G401 (cell line): ENCODE results near the gene RNF44. TPM values are rescaled to one million over a fixed set of nuclear protein-coding genes. Genes with fewer than 3 reads are reported as not detected.
A peak's percentile ranks its signal among the peaks of the same experiment; 100 is the strongest.

Source experiments
- DNase-seq: peaks from one replicate; pipeline ENCODE4 v3.0.0-alpha.2; 2015; ENCODE audit warnings: low spot score
- in situ Hi-C: cut with HindIII; loops from 2 replicates; pipeline ENCODE4 v1.10.0; 2016; ENCODE audit warnings: low sequenced_read_pairs, mixed read lengths
- total RNA-seq: library from RNA; depleted of rRNA; stranded (reverse); fragments of >200 nt; shearing (Covaris generic); gene quantifications from 2 replicates; pipeline ENCODE4 v1.2.3, GENCODE V29; 2014

Gene RNF44
- total RNA-seq, 1 experiment from 2014 or later = 4.0 TPM

- in situ Hi-C loops = no loop called here
- DNase-seq = peak; percentile 100
These were observed 490 bp upstream of the RNF44 start for GRCh38 chr5:176537554-176538229.

DNA sequence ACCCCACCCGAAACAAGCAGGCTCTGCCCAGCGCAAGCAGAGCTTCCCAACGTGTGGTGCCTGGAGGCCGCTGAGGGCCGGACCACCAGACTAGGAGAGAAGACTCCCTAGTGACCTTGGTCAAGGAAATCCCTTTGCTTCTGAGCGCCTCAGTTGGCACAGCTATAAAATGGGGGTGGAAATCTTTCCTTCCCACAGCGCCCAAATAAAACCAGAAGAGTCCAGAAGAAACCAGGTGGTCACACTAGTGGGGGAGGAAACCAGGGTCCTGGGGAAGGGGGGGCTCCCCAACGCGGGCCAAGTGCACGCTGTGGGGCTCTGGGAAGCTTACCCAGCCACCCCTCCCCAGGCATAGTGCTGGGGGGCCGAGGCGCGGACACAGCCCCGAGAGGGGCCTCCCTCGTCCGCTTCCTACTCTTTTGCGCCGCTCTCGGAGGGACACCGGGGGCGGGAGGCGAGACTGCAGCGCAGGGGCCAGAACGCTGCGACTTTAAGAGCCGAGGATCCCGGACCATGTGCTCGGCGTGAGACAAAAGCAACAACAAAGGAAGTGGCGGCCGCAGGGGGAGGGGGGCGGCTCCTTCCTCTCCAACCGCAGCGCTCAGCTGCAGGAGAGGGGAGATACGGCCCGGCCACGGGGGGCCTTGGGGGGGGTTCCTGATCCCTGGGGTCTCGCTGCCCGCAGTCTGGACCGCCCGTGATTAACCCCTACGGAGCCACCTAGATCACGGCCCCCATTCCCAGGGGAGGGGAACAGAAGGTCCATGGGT is 885 bp downstream of the RNF44 start:
- DNase-seq = peak; percentile 78
- in situ Hi-C loops = no loop called here

- DNase-seq = peak; percentile 20
- in situ Hi-C loops = no loop called here
These were observed 1.5 kb downstream of the RNF44 start for GRCh38 chr5:176535664-176536131.

GRCh38 chr5:176535101-176535663 is 2.0 kb downstream of the RNF44 start:
- in situ Hi-C loops = no loop called here

GRCh38 chr5:176534640-176535039 is 2.6 kb downstream of the RNF44 start:
- in situ Hi-C loops = no loop called here
- DNase-seq = peak; percentile 24

More at GRCh38 chr5:176535101-176535663, 2.0 kb downstream of the RNF44 start:
- no peak for DNase-seq

DNA sequence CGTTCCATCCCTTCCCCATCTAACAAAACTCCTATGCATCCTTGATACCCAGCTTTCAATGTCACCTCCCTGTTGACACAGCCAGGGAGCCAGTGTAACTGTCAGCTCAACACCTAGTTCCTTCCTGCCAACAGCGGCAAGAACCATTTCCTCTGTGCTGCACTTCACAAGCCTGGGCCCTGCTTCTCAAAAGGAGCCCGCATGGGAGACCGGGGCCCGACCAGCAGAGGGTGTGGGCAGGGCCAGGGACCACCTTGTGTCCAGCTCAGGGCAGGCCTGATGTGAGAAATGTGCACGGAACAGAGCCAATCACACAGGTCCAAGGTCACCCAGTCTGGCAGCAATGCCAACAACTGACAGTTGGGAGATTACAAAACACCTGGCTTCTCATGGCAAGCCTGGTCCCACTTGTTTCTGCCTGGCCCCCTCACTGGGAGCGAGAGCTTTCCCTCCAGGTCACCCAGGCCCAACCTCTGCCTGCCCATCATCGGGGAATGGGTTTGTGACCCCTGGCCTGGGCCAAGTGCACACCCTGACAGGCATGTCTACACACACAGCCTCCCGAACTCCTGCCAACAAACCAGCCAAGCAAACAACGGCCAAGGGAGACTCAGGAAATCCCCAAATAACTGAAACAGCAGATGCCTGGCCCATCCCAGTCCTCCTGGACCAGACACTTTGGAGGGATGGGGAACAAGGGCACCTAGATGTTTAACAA is 3.1 kb downstream of the RNF44 start:
- in situ Hi-C loops = no loop called here
- peak; percentile 49 for DNase-seq

GRCh38 chr5:176533390-176533789 is 3.8 kb downstream of the RNF44 start:
- DNase-seq = no peak
- in situ Hi-C loops = no loop called here

DNA sequence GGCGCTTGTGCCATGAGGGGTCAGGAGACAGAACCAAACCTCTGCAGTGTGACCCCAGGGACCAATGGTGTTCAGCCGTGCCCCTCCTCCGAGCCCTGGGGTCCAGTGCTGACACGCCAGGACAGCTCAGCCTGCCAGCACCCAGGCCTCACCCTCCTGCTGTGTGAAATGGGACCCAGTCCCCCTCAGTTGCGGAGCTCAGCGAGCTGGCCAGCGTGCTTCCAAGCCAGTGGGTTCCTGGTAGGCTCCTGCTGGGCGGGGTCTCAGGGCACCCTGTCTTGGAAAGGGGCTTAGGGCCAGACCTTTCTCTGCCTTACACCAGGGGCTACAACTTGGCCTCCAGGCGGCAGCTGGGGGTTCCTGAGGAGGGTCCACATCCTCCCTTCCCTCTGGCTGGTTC is 4.4 kb downstream of the RNF44 start:
- DNase-seq = no peak
- in situ Hi-C loops = no loop called here

- in situ Hi-C loops = no loop called here
- DNase-seq = no peak
These were observed 5.2 kb downstream of the RNF44 start for GRCh38 chr5:176531902-176532493.

DNA sequence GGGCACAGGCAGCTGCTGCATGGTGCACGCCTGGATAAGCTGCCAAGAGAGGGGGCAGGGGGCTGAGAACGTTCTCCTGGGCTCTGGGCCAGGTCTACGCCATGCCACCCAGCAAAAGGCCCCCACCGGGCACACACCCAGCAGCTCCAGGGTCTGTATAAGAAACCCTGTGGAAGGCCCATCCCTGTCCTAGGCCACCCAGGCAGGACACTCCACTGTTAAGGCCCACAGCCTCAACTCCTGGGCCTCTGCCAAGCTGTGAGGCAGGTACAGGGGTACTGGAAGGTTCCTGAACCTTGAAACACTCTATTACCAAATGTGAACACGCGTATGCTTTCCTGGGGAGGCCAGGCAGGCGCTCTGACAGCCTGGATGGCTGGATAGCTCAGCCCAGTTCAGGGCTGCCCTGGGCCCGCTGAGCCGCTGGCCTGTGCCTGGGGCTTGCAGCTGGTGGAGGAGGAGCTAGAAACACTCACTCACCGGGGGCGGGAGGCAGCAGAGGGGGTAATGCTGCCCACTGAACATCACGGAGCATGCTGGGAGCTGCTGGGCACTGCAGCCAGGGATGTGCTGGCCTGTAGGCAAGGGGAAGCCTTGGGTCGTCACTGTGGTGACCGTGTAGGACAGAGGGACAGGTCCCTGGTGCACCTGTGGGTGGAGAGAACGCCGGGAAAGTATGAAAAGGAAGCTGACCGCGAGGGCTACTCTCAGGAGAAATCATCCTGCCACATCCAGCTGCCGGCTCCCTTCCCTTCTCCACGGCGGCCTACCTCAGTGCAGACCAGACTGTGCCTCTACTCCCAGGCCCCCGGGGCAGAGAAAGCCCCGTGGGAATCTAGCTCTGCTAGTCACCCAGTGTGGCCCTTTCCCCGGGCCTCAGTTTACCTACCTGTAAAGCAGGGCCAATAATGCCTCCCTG is 6.0 kb downstream of the RNF44 start:
- in situ Hi-C loops = no loop called here
- peak; percentile 40 for DNase-seq

GRCh38 chr5:176530393-176530982 is 6.7 kb downstream of the RNF44 start:
- in situ Hi-C loops = no loop called here
- DNase-seq = no peak

GRCh38 chr5:176529741-176530141 is 7.5 kb downstream of the RNF44 start:
- in situ Hi-C loops = no loop called here
- no peak for DNase-seq

DNA sequence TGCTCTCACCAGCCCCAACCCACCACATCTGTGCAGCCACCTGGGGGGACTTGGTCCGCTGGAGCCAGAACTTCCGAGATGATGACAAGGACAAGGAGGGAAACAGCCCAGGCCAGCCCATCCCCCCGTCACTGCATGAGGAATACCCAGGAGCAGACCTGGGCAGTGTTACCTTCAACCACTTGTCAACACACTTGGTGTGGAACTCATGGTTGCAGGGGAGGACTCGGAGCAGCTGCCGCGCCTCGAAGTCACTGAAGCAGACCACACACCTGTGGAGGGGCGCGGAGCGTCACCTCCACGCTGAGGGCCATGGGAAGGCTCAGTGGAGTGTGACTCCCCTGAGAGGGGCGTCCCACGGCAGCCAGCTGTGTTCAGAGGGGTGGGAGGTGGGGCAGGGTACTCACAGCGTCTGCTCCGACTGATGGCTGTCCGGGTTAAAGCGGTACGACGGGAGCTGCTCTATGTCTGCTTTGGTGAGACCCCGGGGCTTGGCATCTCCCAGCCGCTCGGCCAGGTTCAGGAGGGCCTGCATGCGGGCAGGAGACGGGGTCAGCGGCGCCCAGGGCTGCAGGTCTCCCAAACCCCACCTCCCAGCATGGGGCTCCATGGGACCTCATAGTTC is 8.0 kb downstream of the RNF44 start:
- in situ Hi-C loops = no loop called here
- no peak for DNase-seq

GRCh38 chr5:176528761-176529115 is 8.5 kb downstream of the RNF44 start:
- DNase-seq = no peak
- in situ Hi-C loops = no loop called here

DNA sequence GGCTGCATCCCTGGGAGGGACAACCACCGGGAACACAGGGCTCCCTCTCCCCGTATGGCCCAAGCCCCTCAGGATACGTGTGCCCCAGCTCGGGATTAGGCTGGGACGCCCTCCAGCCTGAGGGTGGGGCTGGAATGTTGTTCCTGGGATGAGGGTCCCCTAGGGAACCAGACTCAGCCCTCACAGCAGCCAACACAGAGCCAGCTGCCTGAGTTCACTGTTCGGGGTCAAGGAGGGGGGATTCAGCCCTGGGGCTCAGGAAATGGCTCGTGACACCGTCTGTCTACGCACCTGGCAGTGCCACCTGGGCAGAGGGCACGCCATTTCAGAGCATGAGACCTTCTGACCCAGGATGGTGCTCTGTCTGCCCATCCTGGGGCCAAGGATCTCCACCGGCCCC is 8.9 kb downstream of the RNF44 start:
- no peak for DNase-seq
- in situ Hi-C loops = no loop called here

DNA sequence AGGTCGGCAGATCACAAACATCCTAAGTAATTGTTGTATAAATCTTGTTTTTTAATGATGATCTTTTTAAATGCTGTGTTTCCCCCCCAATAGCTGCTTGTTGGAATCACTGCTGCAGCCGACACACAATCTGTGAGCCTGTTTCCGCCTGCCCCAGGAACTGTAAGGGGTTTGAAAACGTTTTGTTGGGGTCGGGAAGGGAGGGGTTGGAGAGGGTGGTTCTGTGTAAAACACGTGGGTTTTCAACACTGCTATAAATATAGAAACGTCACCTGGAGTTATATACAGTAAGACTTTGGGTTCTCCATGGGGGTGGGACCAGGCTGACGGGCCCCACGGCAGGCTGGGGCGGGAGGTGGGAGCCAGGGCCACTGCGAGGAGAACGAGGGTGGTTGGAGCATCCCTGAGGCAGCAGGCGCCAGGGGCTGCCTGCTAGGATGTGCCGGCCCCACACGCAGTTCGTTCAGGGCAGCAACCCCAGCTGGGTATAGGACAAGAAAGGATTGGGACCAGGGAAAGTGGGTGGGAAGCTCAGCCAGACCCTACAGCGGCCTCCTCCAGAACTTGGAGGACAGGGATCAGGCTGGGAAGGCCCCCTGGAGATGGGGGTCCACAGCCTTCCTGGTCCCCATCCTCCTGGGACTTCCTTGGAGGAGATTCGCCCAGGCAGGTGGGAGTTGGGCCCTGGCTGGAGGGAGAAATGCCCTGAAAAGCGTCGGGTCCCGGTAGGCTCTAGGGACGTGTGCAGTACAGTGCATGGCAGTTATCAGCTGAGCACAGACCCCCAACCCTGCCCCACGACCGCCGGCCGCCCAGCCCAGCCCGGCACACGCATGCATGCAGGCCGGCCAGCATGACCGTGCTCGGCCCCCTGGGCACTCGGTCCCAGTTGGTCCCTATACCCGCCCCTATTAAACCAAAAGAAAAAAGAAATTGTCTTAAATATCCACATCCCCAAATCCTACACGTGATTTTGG is 9.7 kb downstream of the RNF44 start:
- no peak for DNase-seq
- in situ Hi-C loops = no loop called here

GRCh38 chr5:176526462-176526861 is 10.7 kb downstream of the RNF44 start:
- in situ Hi-C loops = no loop called here
- no peak for DNase-seq
